ENCODE results near the gene HMCN2.

Gene HMCN2

GRCh38 chr9:130302785-130303612 lies 37.4 kb downstream of the HMCN2 start:
- no peaks in the 10 kb centered on the region for H3K27me3 ChIP-seq (ENCODE audit: control insufficient read depth, insufficient read depth, low read length)
- no peaks in the 10 kb centered on the region for H3K4me1 ChIP-seq (ENCODE audit: control insufficient read depth, insufficient read depth, low read length)
- no peaks in the 10 kb centered on the region for H3K9me3 ChIP-seq (ENCODE audit: control insufficient read depth, insufficient read depth, low read length)
- H3K9ac ChIP-seq (ENCODE audit: low read depth, low read length) = no peak overlapping the region
- H3K27ac ChIP-seq (ENCODE audit: low read depth, low read length) = no peak overlapping the region
- H3K36me3 ChIP-seq (ENCODE audit: control insufficient read depth, insufficient read depth, low read length) = peaks cover 5% of the 10 kb centered on the region; the same call in 1 of the 2 replicates
- H3K4me3 ChIP-seq (ENCODE audit: low read depth, low read length) = no peak overlapping the region

- Histone ChIP-seq H3K36me3 (ENCODE audit: control insufficient read depth, insufficient read depth, low read length) (peaks cover 5% of the 10 kb centered on the region; the same call in 1 of the 2 replicates), H3K4me3 (ENCODE audit: low read depth, low read length) (no peak overlapping the region), H3K9me3 (ENCODE audit: control insufficient read depth, insufficient read depth, low read length) (no peaks in the 10 kb centered on the region), H3K27ac (ENCODE audit: low read depth, low read length) (no peak overlapping the region), H3K27me3 (ENCODE audit: control insufficient read depth, insufficient read depth, low read length) (no peaks in the 10 kb centered on the region), H3K9ac (ENCODE audit: low read depth, low read length) (no peak overlapping the region), H3K4me1 (ENCODE audit: control insufficient read depth, insufficient read depth, low read length) (no peaks in the 10 kb centered on the region)
Measured at GRCh38 chr9:130303613-130304055, 38.1 kb downstream of the HMCN2 start.

- H3K27me3 ChIP-seq (ENCODE audit: control insufficient read depth, insufficient read depth, low read length) = no peaks in the 10 kb centered on the region
- H3K9me3 ChIP-seq (ENCODE audit: control insufficient read depth, insufficient read depth, low read length) = no peaks in the 10 kb centered on the region
- peaks cover 5% of the 10 kb centered on the region; the same call in 1 of the 2 replicates for H3K36me3 ChIP-seq (ENCODE audit: control insufficient read depth, insufficient read depth, low read length)
- no peaks in the 10 kb centered on the region for H3K4me1 ChIP-seq (ENCODE audit: control insufficient read depth, insufficient read depth, low read length)
- H3K27ac ChIP-seq (ENCODE audit: low read depth, low read length) = no peak overlapping the region
- no peak overlapping the region for H3K4me3 ChIP-seq (ENCODE audit: low read depth, low read length)
- H3K9ac ChIP-seq (ENCODE audit: low read depth, low read length) = no peak overlapping the region
Measured at GRCh38 chr9:130304116-130304515, 38.6 kb downstream of the HMCN2 start.

GRCh38 chr9:130304643-130305042 lies 39.1 kb downstream of the HMCN2 start:
- no peak overlapping the region for H3K4me3 ChIP-seq (ENCODE audit: low read depth, low read length)
- H3K9ac ChIP-seq (ENCODE audit: low read depth, low read length) = no peak overlapping the region
- H3K9me3 ChIP-seq (ENCODE audit: control insufficient read depth, insufficient read depth, low read length) = no peaks in the 10 kb centered on the region
- H3K36me3 ChIP-seq (ENCODE audit: control insufficient read depth, insufficient read depth, low read length) = peaks cover 5% of the 10 kb centered on the region; the same call in 1 of the 2 replicates
- no peak overlapping the region for H3K27ac ChIP-seq (ENCODE audit: low read depth, low read length)
- H3K27me3 ChIP-seq (ENCODE audit: control insufficient read depth, insufficient read depth, low read length) = no peaks in the 10 kb centered on the region
- no peaks in the 10 kb centered on the region for H3K4me1 ChIP-seq (ENCODE audit: control insufficient read depth, insufficient read depth, low read length)

GRCh38 chr9:130305381-130305780 lies 39.8 kb downstream of the HMCN2 start:
- H3K27ac ChIP-seq (ENCODE audit: low read depth, low read length) = no peak overlapping the region
- H3K27me3 ChIP-seq (ENCODE audit: control insufficient read depth, insufficient read depth, low read length) = no peaks in the 10 kb centered on the region
- no peaks in the 10 kb centered on the region; the same call in 1 of the 2 replicates for H3K36me3 ChIP-seq (ENCODE audit: control insufficient read depth, insufficient read depth, low read length)
- H3K9ac ChIP-seq (ENCODE audit: low read depth, low read length) = no peak overlapping the region
- H3K9me3 ChIP-seq (ENCODE audit: control insufficient read depth, insufficient read depth, low read length) = no peaks in the 10 kb centered on the region
- no peak overlapping the region for H3K4me3 ChIP-seq (ENCODE audit: low read depth, low read length)
- H3K4me1 ChIP-seq (ENCODE audit: control insufficient read depth, insufficient read depth, low read length) = no peaks in the 10 kb centered on the region

GRCh38 chr9:130306823-130307666 lies 41.5 kb downstream of the HMCN2 start:
- Histone ChIP-seq H3K27ac (ENCODE audit: low read depth, low read length) (no peak overlapping the region), H3K9ac (ENCODE audit: low read depth, low read length) (no peak overlapping the region), H3K4me3 (ENCODE audit: low read depth, low read length) (no peak overlapping the region), H3K4me1 (ENCODE audit: control insufficient read depth, insufficient read depth, low read length) (no peaks in the 10 kb centered on the region), H3K27me3 (ENCODE audit: control insufficient read depth, insufficient read depth, low read length) (no peaks in the 10 kb centered on the region), H3K36me3 (ENCODE audit: control insufficient read depth, insufficient read depth, low read length) (no peaks in the 10 kb centered on the region), H3K9me3 (ENCODE audit: control insufficient read depth, insufficient read depth, low read length) (no peaks in the 10 kb centered on the region)

- Histone ChIP-seq H3K27ac (ENCODE audit: low read depth, low read length) (no peak overlapping the region), H3K36me3 (ENCODE audit: control insufficient read depth, insufficient read depth, low read length) (no peaks in the 10 kb centered on the region), H3K9me3 (ENCODE audit: control insufficient read depth, insufficient read depth, low read length) (no peaks in the 10 kb centered on the region), H3K4me3 (ENCODE audit: low read depth, low read length) (no peak overlapping the region), H3K27me3 (ENCODE audit: control insufficient read depth, insufficient read depth, low read length) (no peaks in the 10 kb centered on the region), H3K9ac (ENCODE audit: low read depth, low read length) (no peak overlapping the region), H3K4me1 (ENCODE audit: control insufficient read depth, insufficient read depth, low read length) (no peaks in the 10 kb centered on the region)
Measured at GRCh38 chr9:130307667-130307943, 42.0 kb downstream of the HMCN2 start.

GRCh38 chr9:130308081-130308571 lies 42.6 kb downstream of the HMCN2 start:
- no peaks in the 10 kb centered on the region for H3K9me3 ChIP-seq (ENCODE audit: control insufficient read depth, insufficient read depth, low read length)
- no peak overlapping the region for H3K4me3 ChIP-seq (ENCODE audit: low read depth, low read length)
- H3K9ac ChIP-seq (ENCODE audit: low read depth, low read length) = no peak overlapping the region
- no peak overlapping the region for H3K27ac ChIP-seq (ENCODE audit: low read depth, low read length)
- no peaks in the 10 kb centered on the region for H3K4me1 ChIP-seq (ENCODE audit: control insufficient read depth, insufficient read depth, low read length)
- no peaks in the 10 kb centered on the region for H3K27me3 ChIP-seq (ENCODE audit: control insufficient read depth, insufficient read depth, low read length)
- no peaks in the 10 kb centered on the region for H3K36me3 ChIP-seq (ENCODE audit: control insufficient read depth, insufficient read depth, low read length)

- Histone ChIP-seq H3K36me3 (ENCODE audit: control insufficient read depth, insufficient read depth, low read length) (no peaks in the 10 kb centered on the region), H3K4me1 (ENCODE audit: control insufficient read depth, insufficient read depth, low read length) (no peaks in the 10 kb centered on the region), H3K9me3 (ENCODE audit: control insufficient read depth, insufficient read depth, low read length) (no peaks in the 10 kb centered on the region), H3K27me3 (ENCODE audit: control insufficient read depth, insufficient read depth, low read length) (no peaks in the 10 kb centered on the region), H3K4me3 (ENCODE audit: low read depth, low read length) (no peak overlapping the region), H3K27ac (ENCODE audit: low read depth, low read length) (no peak overlapping the region), H3K9ac (ENCODE audit: low read depth, low read length) (no peak overlapping the region)
Measured at GRCh38 chr9:130309689-130310455, 44.3 kb downstream of the HMCN2 start.

GRCh38 chr9:130310456-130310855 lies 44.9 kb downstream of the HMCN2 start:
- Histone ChIP-seq H3K9ac (ENCODE audit: low read depth, low read length) (no peak overlapping the region), H3K4me1 (ENCODE audit: control insufficient read depth, insufficient read depth, low read length) (no peaks in the 10 kb centered on the region; the same call in 1 of the 2 replicates), H3K4me3 (ENCODE audit: low read depth, low read length) (no peak overlapping the region), H3K27ac (ENCODE audit: low read depth, low read length) (no peak overlapping the region), H3K36me3 (ENCODE audit: control insufficient read depth, insufficient read depth, low read length) (no peaks in the 10 kb centered on the region), H3K9me3 (ENCODE audit: control insufficient read depth, insufficient read depth, low read length) (no peaks in the 10 kb centered on the region), H3K27me3 (ENCODE audit: control insufficient read depth, insufficient read depth, low read length) (no peaks in the 10 kb centered on the region)

Measured in HUES48 (cell line).